ENCODE measurements around the gene NRP1. TPM values are rescaled to one million over a fixed set of nuclear protein-coding genes. Genes with fewer than 3 reads are reported as not detected.

Gene NRP1
- polyA plus RNA-seq, 1 of the 3 experiments (the other 2 are of a cell fraction): 129 TPM

DNA sequence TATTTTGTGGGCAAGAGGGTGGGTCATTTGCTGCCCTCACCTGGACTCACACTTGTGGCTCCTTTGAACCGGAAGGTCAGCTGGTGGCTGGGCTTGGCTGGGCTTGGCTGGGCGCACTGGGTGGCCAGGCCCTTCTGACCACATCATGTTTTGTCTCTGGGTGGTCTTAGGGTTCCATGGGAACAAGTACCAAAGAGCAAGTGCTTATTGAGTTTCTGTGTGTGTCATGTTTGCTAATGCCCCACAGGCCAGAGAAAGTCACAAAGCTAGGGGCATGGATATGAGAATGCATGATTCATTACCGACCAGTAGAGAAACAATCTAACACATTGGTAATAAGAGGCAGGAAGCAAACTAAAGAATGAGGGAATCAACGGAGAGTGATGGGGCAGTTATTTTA is 33.6 kb upstream of the NRP1 start:
- ChIA-PET POLR2A (no interaction called here), CTCF (no interaction called here)
- Histone ChIP-seq H3K79me2 (ENCODE audit: insufficient read depth) (no peaks in the 10 kb centered on the region), H3F3A (replicated peaks; ENCODE audit: insufficient read depth) (peaks cover 29% of the 10 kb centered on the region), H3K9me3 (peaks cover 16% of the 10 kb centered on the region), H4K20me1 (ENCODE audit: insufficient read depth) (no peaks in the 10 kb centered on the region), H3K9ac (no peak overlapping the region), H3K4me1 (ENCODE audit: control insufficient read depth in 1 of 2, insufficient read depth in 2 of 2, low read depth in 1 of 2, low read length in 1 of 2) (0 out of 4 replicates have a peak, but pooled peaks cover 0 to 8% of the 10 kb centered on the region in 2 experiments), H3K36me3 (replicated peaks in 1 of 2; ENCODE audit: control insufficient read depth in 1 of 2, insufficient read depth in 2 of 2, low read length in 1 of 2) (no peaks in the 10 kb centered on the region), H3K9me2 (no peaks in the 10 kb centered on the region), H3K4me3 (ENCODE audit: low read depth in 2 of 2, low read length in 1 of 2) (no peak overlapping the region), H3K27ac (ENCODE audit: low read depth in 2 of 2, low read length in 1 of 2) (no peak overlapping the region), H3K27me3 (ENCODE audit: insufficient read depth) (no peaks in the 10 kb centered on the region), H2AFZ (ENCODE audit: low read depth) (no peak overlapping the region), H3K4me2 (no peak overlapping the region)
- 97% methylated on average over 4 of the region's 4 CpGs for WGBS (ENCODE audit: low lambda C conversion rate)
- DNase-seq: no peak
- TF ChIP-seq USF1 (IDR thresholded peaks at IDR 0.05; ENCODE audit: borderline replicate concordance, low read depth) (no peak), IRF3 (IDR thresholded peaks at IDR 0.05; ENCODE audit: low read depth, low read length) (no peak), POLR2AphosphoS5 (IDR thresholded peaks at IDR 0.05; ENCODE audit: low read depth, low read length) (no peak), NFIC (IDR thresholded peaks at IDR 0.05; ENCODE audit: borderline replicate concordance) (no peak), TAF1 (IDR thresholded peaks at IDR 0.05; ENCODE audit: borderline replicate concordance, low read depth, low read length) (no peak), RAD21 (IDR thresholded peaks at IDR 0.05; ENCODE audit: low read length) (no peak), GATA2 (CRISPR knock-in tag; IDR thresholded peaks at IDR 0.05) (no peak), SMC3 (IDR thresholded peaks at IDR 0.05; ENCODE audit: low read depth, low read length) (no peak), SIN3A (IDR thresholded peaks at IDR 0.05; ENCODE audit: borderline replicate concordance, low read depth, low read length) (no peak), TCF12 (IDR thresholded peaks at IDR 0.05) (no peak), FOXM1 (IDR thresholded peaks at IDR 0.05; ENCODE audit: low read depth) (no peak), ELF1 (IDR thresholded peaks at IDR 0.05) (no peak), MXI1 (IDR thresholded peaks at IDR 0.05; ENCODE audit: low read depth, low read length) (no peak), USF2 (IDR thresholded peaks at IDR 0.05; ENCODE audit: borderline replicate concordance, low read depth, low read length) (no peak), FOXJ3 (CRISPR knock-in tag; IDR thresholded peaks at IDR 0.05) (no peak), MEF2A (IDR thresholded peaks at IDR 0.05; ENCODE audit: borderline replicate concordance, low read depth) (no peak), GABPA (IDR thresholded peaks at IDR 0.05; ENCODE audit: low read depth) (no peak)
- TF ChIP-seq, protein P1, sequence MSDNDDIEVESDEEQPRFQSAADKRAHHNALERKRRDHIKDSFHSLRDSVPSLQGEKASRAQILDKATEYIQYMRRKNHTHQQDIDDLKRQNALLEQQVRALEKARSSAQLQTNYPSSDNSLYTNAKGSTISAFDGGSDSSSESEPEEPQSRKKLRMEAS (IDR thresholded peaks at IDR 0.05; ENCODE audit: low read depth): no peak

Data from SK-N-SH (cell line).